ENCODE results near the gene CACNG4. TPM values are rescaled to one million over a fixed set of nuclear protein-coding genes. Genes with fewer than 3 reads are reported as not detected.

CACNG4 gene
- total RNA-seq, 8 experiments from 2014 or later, result 0.15 to 64.0 (median 32.7) TPM

GRCh38 chr17:66947311-66947710 lies 17.2 kb upstream of the CACNG4 start:
- WGBS, 10 experiments, result 0 to 87% (median 72%) methylated on average over 1 to 6 of the region's 6 CpGs; no CpG with 5 or more reads in 3 of the 10 experiments
- no peak for ATAC-seq (replicated peaks in 6 of 8)
- Histone ChIP-seq H3K4me1 (replicated peaks in 1 of 2) (peaks cover 53 to 64% of the 10 kb centered on the region in 2 donors), H3K4me3 (no peak overlapping the region), H3K27ac (no peak overlapping the region)
- in situ Hi-C loops (cut with MboI; ENCODE audit: low pct_unique_long_range_greater_than_20kb in 2 of 9, low sequenced_read_pairs in 9 of 9, unreplicated experiment in 9 of 9), result no loop called here

- 0 to 100% (median 78%) methylated on average over 1 to 4 of the region's 11 CpGs; no CpG with 5 or more reads in 2 of the 10 experiments for WGBS, 10 experiments
- Histone ChIP-seq H3K4me3 (no peak overlapping the region), H3K4me1 (replicated peaks in 1 of 2) (peaks cover 62 to 64% of the 10 kb centered on the region in 2 donors), H3K27ac (no peak overlapping the region)
- ATAC-seq (replicated peaks in 6 of 8), result no peak
- in situ Hi-C loops (cut with MboI; ENCODE audit: low pct_unique_long_range_greater_than_20kb in 2 of 9, low sequenced_read_pairs in 9 of 9, unreplicated experiment in 9 of 9), result no loop called here
Observed at GRCh38 chr17:66948061-66948750, 16.3 kb upstream of the CACNG4 start.

GRCh38 chr17:66949501-66949900 lies 15.0 kb upstream of the CACNG4 start:
- Histone ChIP-seq H3K4me1 (replicated peaks in 1 of 2) (peaks cover 53 to 54% of the 10 kb centered on the region in 2 donors), H3K27ac (no peak overlapping the region), H3K4me3 (no peak overlapping the region)
- WGBS, 10 experiments, result 6 to 100% (median 44%) methylated on average over 1 to 10 of the region's 10 CpGs; no CpG with 5 or more reads in 2 of the 10 experiments
- ATAC-seq (replicated peaks in 6 of 8), result peak in 6 of 8 experiments; percentile 32 to 58 (median 44)
- in situ Hi-C loops (cut with MboI; ENCODE audit: low pct_unique_long_range_greater_than_20kb in 2 of 9, low sequenced_read_pairs in 9 of 9, unreplicated experiment in 9 of 9), result no loop called here

DNA sequence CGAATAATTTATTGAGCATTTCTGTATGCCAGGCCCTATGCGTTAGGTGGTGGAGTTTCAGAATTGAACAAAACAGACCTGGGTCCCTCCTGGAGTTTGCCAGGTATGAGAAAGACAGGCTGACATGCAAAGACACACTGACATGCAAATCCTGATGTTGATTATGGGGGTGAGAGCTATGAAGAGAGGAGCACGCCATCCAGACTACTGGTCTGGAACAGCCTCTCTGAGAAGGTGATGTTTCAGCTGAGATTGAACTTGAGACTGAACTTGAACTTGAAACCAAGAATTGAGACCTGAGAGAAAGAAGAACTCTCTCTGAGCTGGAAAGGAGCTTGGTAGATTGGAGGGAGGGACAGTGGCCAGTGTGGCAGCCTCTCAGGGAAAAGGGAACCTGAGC lies 14.2 kb upstream of the CACNG4 start:
- WGBS, 10 experiments, result 33 to 85% (median 70%) methylated on average over 1 to 3 of the region's 3 CpGs; no CpG with 5 or more reads in 2 of the 10 experiments
- Histone ChIP-seq H3K27ac (no peak overlapping the region), H3K4me3 (no peak overlapping the region), H3K4me1 (replicated peaks in 1 of 2) (peaks cover 45 to 46% of the 10 kb centered on the region in 2 donors)
- in situ Hi-C loops (cut with MboI; ENCODE audit: low pct_unique_long_range_greater_than_20kb in 2 of 9, low sequenced_read_pairs in 9 of 9, unreplicated experiment in 9 of 9), result no loop called here
- no peak for ATAC-seq (replicated peaks in 6 of 8)

DNA sequence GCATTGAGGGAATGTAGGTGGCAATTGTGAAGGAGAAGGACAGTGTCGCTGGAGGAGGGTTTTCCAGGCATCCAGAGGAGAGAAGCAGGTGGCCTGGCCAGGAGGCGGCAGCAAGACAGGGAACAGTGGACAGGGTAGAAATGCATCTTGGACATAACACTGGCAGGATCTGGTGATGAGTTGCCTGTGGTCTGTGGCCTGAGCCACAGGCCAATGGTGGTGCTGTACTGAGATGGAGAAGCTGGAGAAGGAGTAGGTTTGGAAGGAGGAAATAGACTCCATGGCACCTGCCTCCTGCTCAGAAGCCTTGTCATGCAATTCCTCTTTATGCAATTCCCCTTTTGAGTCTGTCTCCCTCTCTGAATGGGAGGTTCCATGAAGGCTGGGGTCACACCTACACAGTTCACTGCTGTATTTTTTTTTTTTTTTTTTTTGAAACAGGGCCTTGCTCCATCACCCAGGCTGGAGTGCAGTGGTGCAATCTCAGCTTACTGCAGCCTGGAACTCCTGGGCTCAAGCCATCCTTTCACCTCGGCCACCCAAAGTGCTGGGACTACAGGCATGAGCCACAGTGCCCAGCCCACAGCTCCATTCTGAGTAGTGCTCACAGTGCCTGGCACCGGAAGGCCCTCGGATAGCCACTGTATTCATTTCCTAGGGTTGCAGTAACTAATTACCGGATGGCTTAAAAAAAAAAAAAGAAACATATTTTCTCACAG lies 13.5 kb upstream of the CACNG4 start:
- Histone ChIP-seq H3K27ac (no peak overlapping the region), H3K4me3 (no peak overlapping the region), H3K4me1 (replicated peaks in 1 of 2) (peaks cover 37 to 39% of the 10 kb centered on the region in 2 donors)
- in situ Hi-C loops (cut with MboI; ENCODE audit: low pct_unique_long_range_greater_than_20kb in 2 of 9, low sequenced_read_pairs in 9 of 9, unreplicated experiment in 9 of 9), result no loop called here
- WGBS, 10 experiments, result 59 to 94% (median 86%) methylated on average over 3 to 5 of the region's 6 CpGs; no CpG with 5 or more reads in 4 of the 10 experiments
- peak in 1 of 8 experiments; percentile 36 for ATAC-seq (replicated peaks in 6 of 8)

DNA sequence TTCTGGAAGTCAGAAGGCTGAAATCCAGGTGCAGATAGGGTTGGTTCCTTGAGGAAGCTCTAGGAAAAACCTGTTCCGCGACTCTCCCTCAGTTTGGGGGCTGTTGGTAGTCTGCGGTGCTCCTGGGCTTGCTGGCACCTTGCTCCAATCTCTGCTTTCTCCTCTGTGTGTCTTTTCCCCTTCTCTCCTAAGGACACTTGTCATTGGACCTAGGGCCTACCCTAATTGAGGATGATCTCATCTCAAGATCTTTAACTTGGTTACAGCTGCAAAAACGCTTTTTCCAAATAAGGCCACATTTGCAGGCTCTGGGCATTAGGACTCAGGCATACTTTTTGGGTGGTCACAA lies 12.9 kb upstream of the CACNG4 start:
- H3K4me1 ChIP-seq (replicated peaks in 1 of 2), result peaks cover 33 to 34% of the 10 kb centered on the region in 2 donors
- in situ Hi-C loops (cut with MboI; ENCODE audit: low pct_unique_long_range_greater_than_20kb in 2 of 9, low sequenced_read_pairs in 9 of 9, unreplicated experiment in 9 of 9), result no loop called here
- H3K4me3 ChIP-seq, result no peak overlapping the region
- no peak overlapping the region for H3K27ac ChIP-seq
- 14 to 100% (median 85%) methylated on average over 1 to 3 of the region's 4 CpGs; no CpG with 5 or more reads in 4 of the 10 experiments for WGBS, 10 experiments
- peak in 4 of 8 experiments; percentile 2 to 8 (median 3) for ATAC-seq (replicated peaks in 6 of 8)

DNA sequence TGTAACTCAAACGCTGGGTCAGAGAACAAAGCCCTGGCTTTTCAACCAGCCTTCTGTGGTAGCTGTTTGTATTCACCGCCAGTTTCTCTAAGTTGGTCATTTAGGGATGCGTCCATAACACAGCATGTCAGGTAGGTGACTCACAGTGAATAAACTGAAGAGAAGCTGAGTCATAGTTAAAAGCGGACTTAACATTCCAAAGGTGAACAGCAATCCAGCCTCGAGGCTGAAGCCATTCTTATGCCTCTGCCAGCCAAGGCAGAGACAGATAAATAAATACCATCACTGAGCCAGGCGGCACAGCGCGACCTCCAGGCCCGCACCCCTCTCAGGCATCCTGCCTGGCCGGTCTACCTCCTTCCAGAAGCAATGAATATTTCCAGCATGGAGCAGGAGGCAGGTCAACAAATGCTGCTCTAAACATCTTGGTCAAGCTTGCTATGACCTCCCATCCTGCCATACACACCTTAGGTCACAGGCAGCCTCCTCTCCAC lies 12.4 kb upstream of the CACNG4 start:
- Histone ChIP-seq H3K4me1 (replicated peaks in 1 of 2) (peaks cover 31 to 34% of the 10 kb centered on the region in 2 donors), H3K4me3 (no peak overlapping the region), H3K27ac (no peak overlapping the region)
- ATAC-seq (replicated peaks in 6 of 8), result peak; percentile 67 to 93 (median 74)
- WGBS, 10 experiments, result 0 to 68% (median 46%) methylated on average over 1 to 9 of the region's 10 CpGs; no CpG with 5 or more reads in 1 of the 10 experiments
- in situ Hi-C loops (cut with MboI; ENCODE audit: low pct_unique_long_range_greater_than_20kb in 2 of 9, low sequenced_read_pairs in 9 of 9, unreplicated experiment in 9 of 9), result no loop called here

- WGBS, 10 experiments, result 38 to 100% (median 65%) methylated on average over 1 to 4 of the region's 14 CpGs; no CpG with 5 or more reads in 2 of the 10 experiments
- no peak overlapping the region for H3K4me3 ChIP-seq
- in situ Hi-C loops (cut with MboI; ENCODE audit: low pct_unique_long_range_greater_than_20kb in 2 of 9, low sequenced_read_pairs in 9 of 9, unreplicated experiment in 9 of 9), result no loop called here
- no peak overlapping the region for H3K27ac ChIP-seq
- peaks cover 26 to 38% of the 10 kb centered on the region in 2 donors for H3K4me1 ChIP-seq (replicated peaks in 1 of 2)
- peak in 1 of 8 experiments; percentile 14 for ATAC-seq (replicated peaks in 6 of 8)
Observed at GRCh38 chr17:66952681-66953629, 11.6 kb upstream of the CACNG4 start.

- no peak for ATAC-seq (replicated peaks in 6 of 8)
- in situ Hi-C loops (cut with MboI; ENCODE audit: low pct_unique_long_range_greater_than_20kb in 2 of 9, low sequenced_read_pairs in 9 of 9, unreplicated experiment in 9 of 9), result no loop called here
- peaks cover 32 to 43% of the 10 kb centered on the region in 2 donors for H3K4me1 ChIP-seq (replicated peaks in 1 of 2)
- H3K4me3 ChIP-seq, result no peak overlapping the region
- H3K27ac ChIP-seq, result no peak overlapping the region
- WGBS, 10 experiments, result 2 to 80% (median 38%) methylated on average over 1 to 6 of the region's 7 CpGs; no CpG with 5 or more reads in 3 of the 10 experiments
Observed at GRCh38 chr17:66953630-66954020, 10.9 kb upstream of the CACNG4 start.

GRCh38 chr17:66954632-66955031 lies 9.9 kb upstream of the CACNG4 start:
- peaks cover 34 to 44% of the 10 kb centered on the region in 2 donors for H3K4me1 ChIP-seq (replicated peaks in 1 of 2)
- H3K27ac ChIP-seq, result no peak overlapping the region
- H3K4me3 ChIP-seq, result no peak overlapping the region
- 50 to 100% (median 93%) methylated on average over 1 to 2 of the region's 3 CpGs; no CpG with 5 or more reads in 4 of the 10 experiments for WGBS, 10 experiments
- in situ Hi-C loops (cut with MboI; ENCODE audit: low pct_unique_long_range_greater_than_20kb in 2 of 9, low sequenced_read_pairs in 9 of 9, unreplicated experiment in 9 of 9), result no loop called here
- no peak for ATAC-seq (replicated peaks in 6 of 8)

- WGBS, 10 experiments, result 64 to 100% (median 80%) methylated on average over 2 to 4 of the region's 5 CpGs; no CpG with 5 or more reads in 5 of the 10 experiments
- no peak overlapping the region for H3K27ac ChIP-seq
- ATAC-seq (replicated peaks in 6 of 8), result no peak
- in situ Hi-C loops (cut with MboI; ENCODE audit: low pct_unique_long_range_greater_than_20kb in 2 of 9, low sequenced_read_pairs in 9 of 9, unreplicated experiment in 9 of 9), result no loop called here
- peaks cover 44 to 49% of the 10 kb centered on the region in 2 donors for H3K4me1 ChIP-seq (replicated peaks in 1 of 2)
- H3K4me3 ChIP-seq, result no peak overlapping the region
Observed at GRCh38 chr17:66955821-66956220, 8.7 kb upstream of the CACNG4 start.

DNA sequence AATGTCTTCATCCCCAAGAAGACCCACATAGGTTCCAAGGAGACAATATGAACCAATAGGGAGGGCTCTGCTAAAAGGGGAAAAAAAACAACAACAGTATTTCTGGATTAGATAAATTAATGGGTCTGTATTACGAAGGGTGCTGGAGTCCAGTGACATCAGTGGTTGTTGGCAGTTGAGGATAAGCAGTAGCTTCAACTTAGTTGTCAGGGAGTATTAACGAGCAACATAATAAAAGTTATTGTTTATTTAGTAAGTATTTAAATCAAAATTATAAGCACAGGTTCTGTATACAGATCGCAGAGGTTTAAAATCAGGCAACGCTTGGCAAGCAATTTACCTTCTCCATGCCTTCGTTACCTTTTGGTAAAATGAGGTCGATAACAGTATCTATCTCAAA lies 7.6 kb upstream of the CACNG4 start:
- WGBS, 10 experiments, result 60 to 100% (median 93%) methylated on average over 1 to 6 of the region's 6 CpGs; no CpG with 5 or more reads in 1 of the 10 experiments
- no peak for ATAC-seq (replicated peaks in 6 of 8)
- Histone ChIP-seq H3K27ac (no peak overlapping the region), H3K4me3 (no peak overlapping the region), H3K4me1 (replicated peaks in 1 of 2) (peaks cover 40 to 44% of the 10 kb centered on the region in 2 donors)
- in situ Hi-C loops (cut with MboI; ENCODE audit: low pct_unique_long_range_greater_than_20kb in 2 of 9, low sequenced_read_pairs in 9 of 9, unreplicated experiment in 9 of 9), result no loop called here

Measured in motor neuron (in vitro differentiated cells).